Muscle of back (tissue), 11 donors: ENCODE data around the gene TBX10. TPM values are rescaled to one million over a fixed set of nuclear protein-coding genes. Genes with fewer than 3 reads are reported as not detected.

ENCODE experiments used
- DNase-seq, 3 donors: peaks; one replicate each; pipeline versions ENCODE4 v3.0.0 to v3.0.0-alpha.2; 2013
- polyA plus RNA-seq, 10 donors: library from polyadenylated mRNA; unstranded; fragments of 120-200 nt; gene quantifications; one replicate each; pipeline ENCODE4 v1.2.1, GENCODE V29; 2013; ENCODE audit not compliant: insufficient read length in 10 of 10

Gene TBX10
- polyA plus RNA-seq, 10 donors, result not detected

GRCh38 chr11:67617243-67617953 is 22.2 kb downstream of the TBX10 start:
- DNase-seq, result no peak

- no peak for DNase-seq
Measured at GRCh38 chr11:67616431-67617242, 22.9 kb downstream of the TBX10 start.

GRCh38 chr11:67615728-67616430 is 23.7 kb downstream of the TBX10 start:
- no peak for DNase-seq

GRCh38 chr11:67614730-67615714 is 24.5 kb downstream of the TBX10 start:
- no peak for DNase-seq

DNA sequence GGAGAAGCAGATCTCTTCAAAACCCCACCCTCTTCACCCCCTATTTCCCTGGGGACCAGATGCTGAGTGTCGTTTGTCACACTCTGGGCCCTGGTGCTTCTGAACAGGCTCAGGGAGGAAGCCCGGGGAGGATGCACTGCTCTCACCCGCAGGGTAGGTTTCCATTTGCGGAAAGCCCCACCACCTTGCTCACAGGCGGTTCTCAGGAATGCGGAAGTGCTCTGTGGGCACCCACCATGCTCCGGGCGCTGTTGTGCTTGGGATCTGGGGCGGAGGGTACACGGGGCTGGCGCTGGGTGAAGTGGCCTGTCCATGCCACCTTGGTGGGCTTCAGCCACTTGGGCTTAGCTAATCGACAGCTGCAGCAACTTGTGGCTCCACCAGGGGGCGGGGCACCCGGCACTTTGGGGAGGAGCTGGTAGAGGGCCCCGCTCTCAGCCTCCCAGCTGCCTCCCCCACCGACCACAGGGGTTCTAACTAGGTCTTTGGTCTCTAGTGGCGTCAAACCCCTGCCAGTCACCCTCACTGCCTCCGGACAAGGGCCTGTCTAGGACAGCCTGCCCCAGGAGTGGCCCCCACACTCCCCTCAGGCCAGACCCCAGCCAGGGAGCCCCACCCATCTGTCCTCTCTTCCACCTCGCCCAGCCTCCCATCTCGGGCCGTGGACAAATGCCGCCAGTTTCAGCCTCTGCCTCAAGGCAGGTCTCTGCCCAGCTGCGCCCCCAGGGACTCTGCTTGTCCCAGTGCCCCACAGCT is 25.4 kb downstream of the TBX10 start:
- peak; percentile 10 to 66 (median 39) for DNase-seq

DNA sequence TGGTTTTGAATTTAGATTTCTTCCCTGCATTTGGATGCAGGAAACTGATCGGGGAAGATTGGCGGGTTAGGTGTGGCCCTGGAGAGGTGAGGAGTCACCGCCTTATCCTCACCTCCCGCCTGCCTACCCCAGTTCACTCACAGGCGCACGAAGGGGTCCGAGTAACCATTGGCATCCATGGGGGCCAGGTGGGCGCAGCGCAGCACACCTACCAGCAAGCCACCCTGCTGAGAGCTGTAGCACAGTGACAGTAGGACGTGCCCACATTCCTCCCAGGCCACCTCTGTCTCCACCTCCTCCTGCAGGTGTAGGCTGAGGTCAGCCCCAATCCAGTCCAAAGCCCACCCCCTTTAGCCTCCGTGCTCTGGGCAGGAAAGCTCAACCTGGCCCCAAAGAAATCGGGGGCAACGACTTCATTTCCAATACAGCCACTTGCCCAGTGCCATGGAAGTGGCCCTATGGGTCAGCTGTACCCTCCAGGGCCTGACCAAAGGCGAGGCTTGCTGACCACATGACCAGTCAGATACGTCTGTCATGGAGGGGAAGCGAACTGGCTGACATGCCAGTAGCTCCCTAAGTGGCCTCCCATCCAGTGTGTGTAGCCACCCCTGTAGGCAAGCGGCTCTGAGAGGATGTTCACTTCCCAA is 26.1 kb downstream of the TBX10 start:
- no peak for DNase-seq

DNA sequence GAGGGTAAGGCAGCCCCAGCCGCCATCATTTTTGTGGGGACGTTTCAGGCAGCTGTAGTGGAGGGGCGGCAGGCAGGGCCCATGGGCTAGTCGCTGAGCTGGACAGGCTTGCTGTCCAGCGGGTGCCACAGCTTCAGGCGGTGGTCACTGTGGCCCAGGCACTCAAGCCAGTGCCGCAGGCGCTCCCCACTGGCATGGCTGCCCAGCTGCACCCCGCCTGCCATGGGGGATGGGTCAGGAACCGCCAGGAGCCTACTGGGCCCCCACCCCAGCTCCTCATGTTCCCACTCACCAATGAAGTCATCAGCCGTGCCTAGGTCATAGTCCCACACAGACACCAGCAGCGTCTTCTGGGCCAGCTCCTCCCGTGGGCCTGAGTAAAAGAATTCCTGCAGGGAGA is 26.8 kb downstream of the TBX10 start:
- no peak for DNase-seq

- no peak for DNase-seq
Measured at GRCh38 chr11:67611704-67612587, 27.6 kb downstream of the TBX10 start.

DNA sequence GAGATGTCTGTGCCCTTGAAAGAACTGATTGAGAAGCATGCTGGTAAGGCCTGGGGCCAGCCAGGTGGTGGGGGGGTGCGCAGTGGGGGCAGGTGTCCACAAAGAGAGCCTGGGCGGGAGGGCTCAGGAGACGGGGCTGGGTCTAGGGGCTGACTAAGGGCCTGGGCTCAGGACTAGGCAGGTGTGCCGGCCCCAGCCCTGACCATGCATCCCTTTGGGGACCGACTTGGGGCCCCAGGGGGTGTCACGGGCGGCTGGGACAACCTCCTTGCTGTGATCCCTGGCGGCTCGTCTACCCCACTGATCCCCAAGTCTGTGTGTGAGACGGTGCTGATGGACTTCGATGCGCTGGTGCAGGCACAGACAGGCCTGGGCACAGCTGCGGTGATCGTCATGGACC is 28.4 kb downstream of the TBX10 start:
- no peak for DNase-seq

- DNase-seq, result no peak
Measured at GRCh38 chr11:67610302-67610868, 29.2 kb downstream of the TBX10 start.

DNA sequence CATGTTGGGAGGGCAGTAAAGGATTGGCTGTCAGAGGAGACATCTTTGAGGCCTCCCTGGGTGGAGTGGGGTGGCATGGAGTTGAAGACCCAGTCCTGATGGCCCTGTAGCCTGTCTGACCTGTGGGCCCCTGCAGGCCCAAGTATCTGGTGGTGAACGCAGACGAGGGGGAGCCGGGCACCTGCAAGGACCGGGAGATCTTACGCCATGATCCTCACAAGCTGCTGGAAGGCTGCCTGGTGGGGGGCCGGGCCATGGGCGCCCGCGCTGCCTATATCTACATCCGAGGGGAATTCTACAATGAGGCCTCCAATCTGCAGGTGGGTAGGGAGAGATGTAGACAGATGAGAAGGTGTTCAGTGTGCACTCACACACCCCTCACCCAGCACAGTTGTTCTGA is 30.2 kb downstream of the TBX10 start:
- no peak for DNase-seq

DNA sequence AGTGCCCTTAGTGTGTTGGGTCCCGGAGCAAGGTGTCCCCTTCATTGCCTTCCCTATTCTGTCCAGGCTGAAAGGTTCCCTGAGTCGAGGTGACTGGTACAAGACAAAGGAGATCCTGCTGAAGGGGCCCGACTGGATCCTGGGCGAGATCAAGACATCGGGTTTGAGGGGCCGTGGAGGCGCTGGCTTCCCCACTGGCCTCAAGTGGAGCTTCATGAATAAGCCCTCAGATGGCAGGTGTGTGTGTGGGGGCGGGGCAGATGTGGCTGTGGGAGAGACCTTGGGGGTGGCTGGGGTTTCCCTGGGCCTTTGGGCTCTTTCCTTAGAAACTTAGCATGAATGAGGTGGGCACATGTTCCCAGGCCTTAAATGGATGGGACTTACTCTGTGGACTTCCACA is 31.1 kb downstream of the TBX10 start:
- DNase-seq, result no peak

- DNase-seq, result no peak
Measured at GRCh38 chr11:67607507-67607906, 32.1 kb downstream of the TBX10 start.

DNA sequence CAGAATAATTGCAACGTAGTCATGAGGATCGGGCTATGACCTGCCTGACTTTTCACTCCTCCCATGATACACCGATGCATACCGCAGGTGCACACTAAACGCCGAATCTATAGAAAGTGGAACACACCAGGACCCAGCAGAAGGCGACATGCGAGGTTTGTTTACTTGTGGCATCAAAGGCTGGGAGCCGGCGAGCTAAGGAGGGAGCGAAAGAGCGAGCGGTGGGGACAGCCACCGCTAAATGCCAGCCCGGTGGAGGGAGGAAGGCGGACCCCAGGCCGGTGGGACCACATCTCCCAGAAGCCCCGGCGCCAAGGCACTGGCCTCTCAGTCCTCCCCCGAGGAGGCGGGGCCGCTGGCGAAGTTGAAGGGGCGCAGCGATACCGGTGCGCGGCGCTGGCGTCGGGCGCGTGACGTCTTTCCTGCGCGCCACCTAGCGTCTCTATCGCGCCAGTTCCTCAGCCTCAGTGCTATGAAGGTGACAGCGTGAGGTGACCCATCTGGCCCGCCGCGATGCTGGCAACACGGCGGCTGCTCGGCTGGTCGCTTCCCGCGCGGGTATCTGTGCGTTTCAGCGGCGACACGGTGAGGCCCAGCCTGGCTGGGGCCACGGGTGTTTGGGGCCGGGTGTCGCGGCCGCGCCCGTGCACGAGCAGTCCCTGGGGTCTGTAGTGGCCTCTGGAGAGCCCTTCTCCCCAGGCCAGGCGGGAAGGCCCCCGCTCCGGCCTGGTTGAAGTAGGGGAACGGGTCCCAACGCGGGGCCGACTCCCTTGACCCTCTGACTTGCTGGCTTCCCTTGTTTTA is 32.9 kb downstream of the TBX10 start, which contains the start of gene NDUFV1:
Gene NDUFV1, plus strand, starts transcription at position 445 of the 804 bp plus-strand sequence. Its CDS starts 69 bp downstream, at position 514.
- peak; percentile 94 to 98 (median 97) for DNase-seq

GRCh38 chr11:67606093-67606491 is 33.5 kb downstream of the TBX10 start:
- no peak for DNase-seq

DNA sequence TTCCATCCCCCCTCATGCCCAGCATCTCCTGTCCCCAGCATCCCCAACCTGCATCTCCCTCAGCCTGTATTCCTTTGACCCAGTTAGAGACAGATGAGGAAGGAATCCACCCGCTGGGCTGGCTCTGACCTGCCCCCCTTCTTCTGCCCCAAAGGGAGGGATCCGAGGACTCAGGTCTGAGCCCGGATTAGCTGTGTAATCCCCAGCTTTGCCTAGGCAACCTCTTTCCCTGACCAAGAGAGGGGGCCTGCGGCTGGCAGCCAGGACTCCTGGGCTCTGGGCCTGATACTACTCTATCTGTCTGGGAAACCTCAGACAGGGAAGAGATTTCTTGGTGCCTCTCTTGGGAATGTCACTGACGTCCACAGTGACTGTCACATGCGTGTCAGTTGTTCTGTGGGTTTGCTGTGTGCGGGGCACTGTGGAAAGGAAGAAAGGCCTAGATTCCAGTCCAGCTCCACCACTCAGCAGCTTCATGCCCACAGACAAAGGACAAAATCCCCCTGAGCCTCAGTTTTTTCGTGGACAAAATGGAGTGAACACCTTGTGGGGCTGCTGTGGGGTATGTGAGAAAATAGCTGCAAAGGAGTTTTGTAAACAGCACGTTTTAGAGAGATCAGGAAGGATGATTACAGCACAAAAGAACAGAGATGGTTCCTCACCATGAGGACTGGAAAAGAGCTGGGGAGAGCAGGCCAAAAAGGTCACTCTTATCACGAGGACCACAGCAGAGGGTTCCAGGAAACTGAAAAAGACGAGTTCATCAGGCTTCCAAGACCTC is 34.1 kb downstream of the TBX10 start:
- DNase-seq, result no peak

DNA sequence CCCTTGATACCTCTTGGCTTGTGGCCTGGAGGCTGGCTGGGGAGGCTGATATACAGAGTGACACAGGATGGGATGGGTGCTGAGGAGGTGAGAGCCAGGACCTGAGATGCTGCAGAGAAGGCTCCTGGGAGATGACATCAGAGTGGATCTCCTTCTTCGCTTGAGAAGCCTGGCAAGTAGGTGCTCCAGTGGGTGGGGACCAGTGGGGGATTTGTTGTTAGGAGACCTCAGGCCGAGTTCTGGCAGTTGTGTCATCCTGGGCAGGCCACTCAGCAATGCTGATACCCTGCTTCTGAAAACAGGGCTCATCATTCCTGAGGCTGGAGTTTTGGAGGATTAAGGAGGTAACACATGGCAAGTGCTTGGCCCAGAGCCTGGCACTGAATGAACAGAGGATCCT is 34.7 kb downstream of the TBX10 start:
- no peak for DNase-seq
